ENCODE results near the gene SYT17.

Gene SYT17

DNA sequence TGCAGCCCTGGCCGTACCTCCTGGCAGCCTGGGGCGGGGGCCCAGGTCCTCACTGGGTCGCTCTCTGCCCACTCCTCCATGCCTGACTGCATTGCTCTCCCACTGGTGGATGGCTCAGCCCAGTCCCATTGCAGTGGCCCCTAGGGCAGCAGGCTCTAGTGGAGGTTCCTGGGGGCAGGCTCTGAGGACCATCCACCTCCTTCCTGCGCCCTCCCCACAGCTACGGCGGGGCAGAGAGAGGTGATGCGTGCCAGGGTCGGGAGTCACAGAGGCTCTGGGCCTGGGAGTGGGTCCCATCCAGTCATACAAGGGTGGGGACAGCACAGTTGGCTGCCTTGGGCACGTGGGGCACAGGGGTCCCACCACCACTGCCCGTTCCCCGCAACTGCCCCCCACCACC is 73.5 kb downstream of the SYT17 start:
- Histone ChIP-seq H3K9ac (ENCODE audit: low read depth, low read length) (no peak overlapping the region), H3K9me3 (replicated peaks; ENCODE audit: low read length) (no peaks in the 10 kb centered on the region), H3K4me2 (ENCODE audit: low read length) (no peak overlapping the region), H3K36me3 (ENCODE audit: insufficient read depth, low read length) (no peaks in the 10 kb centered on the region), H3K4me3 (ENCODE audit: low read length) (no peak overlapping the region), H3K4me1 (ENCODE audit: control insufficient read depth, insufficient read depth, low read length) (no peaks in the 10 kb centered on the region), H3K27me3 (ENCODE audit: control insufficient read depth, insufficient read depth, low read length) (no peaks in the 10 kb centered on the region)

DNA sequence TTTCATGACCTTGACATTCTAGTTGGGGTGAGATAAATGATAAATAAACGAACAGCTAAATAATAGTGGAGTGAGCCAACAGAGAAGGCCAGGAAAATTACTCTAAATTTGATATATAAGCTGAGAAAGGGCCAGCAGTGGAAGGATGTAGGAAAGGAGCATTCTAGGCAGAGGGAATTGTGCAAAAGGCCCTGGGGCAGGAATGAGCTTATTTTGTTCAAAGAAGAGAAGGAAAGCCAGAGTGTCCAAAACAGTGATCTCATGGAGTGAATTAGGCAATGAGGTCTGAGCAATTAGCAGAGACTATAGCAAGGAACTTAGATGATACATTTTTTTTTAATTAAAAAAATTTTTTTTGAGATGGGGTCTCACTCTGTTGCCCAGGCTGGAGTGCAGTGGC is 74.1 kb downstream of the SYT17 start:
- no peak overlapping the region for H3K9ac ChIP-seq (ENCODE audit: low read depth, low read length)
- H3K36me3 ChIP-seq (ENCODE audit: insufficient read depth, low read length), result no peaks in the 10 kb centered on the region
- no peak overlapping the region for H3K4me2 ChIP-seq (ENCODE audit: low read length)
- H3K9me3 ChIP-seq (replicated peaks; ENCODE audit: low read length), result no peaks in the 10 kb centered on the region
- H3K4me3 ChIP-seq (ENCODE audit: low read length), result no peak overlapping the region
- H3K4me1 ChIP-seq (ENCODE audit: control insufficient read depth, insufficient read depth, low read length), result no peaks in the 10 kb centered on the region
- H3K27me3 ChIP-seq (ENCODE audit: control insufficient read depth, insufficient read depth, low read length), result no peaks in the 10 kb centered on the region

DNA sequence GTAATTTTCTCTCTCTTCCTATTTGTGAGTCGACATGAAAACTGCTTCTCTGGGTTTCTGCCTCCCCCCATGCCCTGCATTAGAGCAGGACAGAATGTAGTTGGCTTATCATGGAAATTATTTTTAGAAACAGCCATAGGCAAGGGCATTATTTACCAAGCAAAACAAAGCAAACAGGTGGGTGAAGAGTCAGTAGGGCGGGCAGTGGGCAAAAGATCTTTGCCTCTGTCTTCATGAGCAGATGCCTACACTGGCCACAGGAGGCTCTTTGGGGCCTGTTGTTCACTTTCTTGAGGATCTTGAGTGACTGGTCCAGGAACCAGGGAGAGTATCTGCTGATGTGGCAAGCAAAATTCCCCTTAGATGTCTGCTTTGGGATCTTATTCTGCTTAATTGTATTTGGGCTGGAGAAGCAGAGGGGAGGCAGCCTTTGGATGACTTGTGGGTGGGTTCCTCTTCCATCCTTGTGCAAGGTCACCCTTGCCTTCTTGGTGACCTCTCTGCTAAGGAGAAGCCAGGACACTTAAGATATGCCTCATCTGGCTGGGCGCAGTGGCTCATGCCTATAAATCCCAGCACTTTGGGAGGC is 75.0 kb downstream of the SYT17 start:
- H3K4me2 ChIP-seq (ENCODE audit: low read length), result no peak overlapping the region
- H3K4me1 ChIP-seq (ENCODE audit: control insufficient read depth, insufficient read depth, low read length), result no peaks in the 10 kb centered on the region
- H3K36me3 ChIP-seq (ENCODE audit: insufficient read depth, low read length), result no peaks in the 10 kb centered on the region
- H3K9me3 ChIP-seq (replicated peaks; ENCODE audit: low read length), result no peaks in the 10 kb centered on the region
- H3K27me3 ChIP-seq (ENCODE audit: control insufficient read depth, insufficient read depth, low read length), result no peaks in the 10 kb centered on the region
- no peak overlapping the region for H3K4me3 ChIP-seq (ENCODE audit: low read length)
- H3K9ac ChIP-seq (ENCODE audit: low read depth, low read length), result no peak overlapping the region

DNA sequence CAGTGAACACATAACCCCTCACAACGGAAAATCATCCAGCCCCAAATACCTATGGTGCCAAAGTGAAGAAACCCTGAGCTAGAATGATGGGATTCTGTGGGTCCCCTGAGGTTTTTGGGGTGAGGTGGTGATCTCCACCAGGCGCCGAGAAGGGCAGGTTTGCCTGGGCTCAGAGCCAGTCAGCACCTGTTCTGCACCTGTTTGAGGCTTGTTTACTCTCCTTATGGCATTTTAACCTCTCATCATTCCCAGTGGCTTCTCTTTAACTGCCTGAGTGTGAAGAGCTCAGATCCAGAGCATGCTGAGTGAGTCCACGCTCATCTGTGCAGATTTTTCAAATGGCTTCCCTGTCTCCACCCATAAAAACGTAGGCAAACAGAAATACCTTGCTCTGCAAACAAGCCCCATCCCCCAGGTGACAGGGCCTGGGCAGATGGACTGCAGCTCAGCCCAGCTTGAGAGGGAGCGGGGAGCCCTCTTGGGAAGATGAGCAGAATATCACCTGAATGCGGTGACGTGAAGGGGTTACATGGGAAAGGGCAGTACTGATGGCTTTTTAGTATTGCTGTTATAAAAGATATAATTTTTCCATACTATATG is 77.4 kb downstream of the SYT17 start:
- no peak overlapping the region for H3K4me3 ChIP-seq (ENCODE audit: low read length)
- H3K9me3 ChIP-seq (replicated peaks; ENCODE audit: low read length), result no peaks in the 10 kb centered on the region
- H3K9ac ChIP-seq (ENCODE audit: low read depth, low read length), result no peak overlapping the region
- H3K4me2 ChIP-seq (ENCODE audit: low read length), result no peak overlapping the region
- H3K36me3 ChIP-seq (ENCODE audit: insufficient read depth, low read length), result no peaks in the 10 kb centered on the region
- H3K27me3 ChIP-seq (ENCODE audit: control insufficient read depth, insufficient read depth, low read length), result no peaks in the 10 kb centered on the region
- H3K4me1 ChIP-seq (ENCODE audit: control insufficient read depth, insufficient read depth, low read length), result no peaks in the 10 kb centered on the region

DNA sequence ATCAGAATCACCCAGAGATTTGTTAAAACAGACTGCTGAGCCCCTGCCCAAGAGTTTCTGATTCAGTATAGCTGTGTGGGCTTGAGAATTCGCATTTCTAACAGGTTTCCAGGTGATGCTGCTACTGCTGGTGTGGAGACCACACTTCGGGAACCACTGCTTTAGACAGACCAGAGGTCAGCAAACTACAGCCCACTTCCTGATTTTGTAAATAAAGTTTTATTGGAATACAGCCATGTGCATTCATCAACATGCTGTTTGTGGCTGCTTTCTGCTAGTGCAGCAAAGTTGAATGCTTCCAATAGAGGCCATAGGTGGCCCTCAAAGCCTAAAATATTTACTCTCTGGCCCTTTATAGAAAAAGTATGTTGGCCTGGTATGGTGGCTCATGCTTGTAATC is 84.9 kb downstream of the SYT17 start:
- Histone ChIP-seq H3K4me3 (ENCODE audit: low read length) (no peak overlapping the region), H3K4me2 (ENCODE audit: low read length) (no peak overlapping the region)

DNA sequence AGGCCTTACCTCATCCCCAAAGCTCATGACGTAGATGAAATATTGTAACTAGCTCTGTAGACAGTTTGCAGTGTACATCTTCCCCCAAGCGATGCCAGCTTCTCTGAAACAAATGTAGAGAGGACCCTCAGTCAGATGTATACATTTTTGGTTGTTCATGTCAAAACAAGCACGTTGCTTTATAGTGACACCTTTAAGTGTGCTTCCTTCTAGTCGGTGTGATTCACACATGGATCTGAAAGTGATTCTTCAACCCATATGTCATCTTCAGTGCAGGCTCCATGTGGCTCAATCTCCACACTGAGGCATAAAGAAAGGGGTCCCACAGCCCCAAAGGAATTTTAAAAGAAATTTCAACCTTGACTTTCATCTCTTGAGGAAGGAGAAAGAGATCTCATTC is 86.6 kb downstream of the SYT17 start:
- Histone ChIP-seq H3K4me1 (ENCODE audit: control insufficient read depth, insufficient read depth, low read length) (no peaks in the 10 kb centered on the region), H3K27me3 (ENCODE audit: control insufficient read depth, insufficient read depth, low read length) (no peaks in the 10 kb centered on the region), H3K9ac (ENCODE audit: low read depth, low read length) (no peak overlapping the region), H3K4me2 (ENCODE audit: low read length) (no peak overlapping the region), H3K4me3 (ENCODE audit: low read length) (no peak overlapping the region), H3K9me3 (replicated peaks; ENCODE audit: low read length) (no peaks in the 10 kb centered on the region), H3K36me3 (ENCODE audit: insufficient read depth, low read length) (no peaks in the 10 kb centered on the region)

More for the DNA sequence above, 84.9 kb downstream of the SYT17 start:
- Histone ChIP-seq H3K27me3 (ENCODE audit: control insufficient read depth, insufficient read depth, low read length) (no peaks in the 10 kb centered on the region), H3K4me1 (ENCODE audit: control insufficient read depth, insufficient read depth, low read length) (no peaks in the 10 kb centered on the region), H3K9me3 (replicated peaks; ENCODE audit: low read length) (no peaks in the 10 kb centered on the region), H3K36me3 (ENCODE audit: insufficient read depth, low read length) (no peaks in the 10 kb centered on the region), H3K9ac (ENCODE audit: low read depth, low read length) (no peak overlapping the region)

DNA sequence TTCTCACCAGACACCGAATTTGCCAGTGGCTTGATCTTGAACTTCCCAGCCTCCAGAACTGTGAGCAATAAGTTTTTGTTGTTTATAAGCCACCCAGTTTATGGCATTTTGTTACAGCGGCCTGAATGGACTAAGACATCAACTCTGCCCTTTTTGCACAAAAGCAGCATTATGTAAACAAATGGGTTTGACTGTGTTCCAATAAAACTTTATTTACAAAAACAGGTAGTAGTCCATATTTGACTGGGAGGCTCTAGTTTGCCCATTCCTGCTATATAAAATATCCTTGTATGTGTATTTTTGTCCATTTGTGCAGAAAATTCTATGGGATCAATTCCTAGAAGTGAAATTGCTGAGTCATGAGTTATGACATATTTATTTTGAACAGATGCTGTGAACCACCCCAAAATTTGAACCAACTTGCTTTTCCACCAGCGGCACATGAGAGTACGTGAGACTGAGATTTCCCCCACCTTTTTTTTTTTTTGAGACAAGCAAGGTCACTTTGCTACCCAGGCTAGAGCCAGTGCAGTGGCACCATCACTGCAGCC is 96.2 kb downstream of the SYT17 start:
- Histone ChIP-seq H3K36me3 (ENCODE audit: insufficient read depth, low read length) (no peaks in the 10 kb centered on the region), H3K27me3 (ENCODE audit: control insufficient read depth, insufficient read depth, low read length) (no peaks in the 10 kb centered on the region), H3K9ac (ENCODE audit: low read depth, low read length) (no peak overlapping the region), H3K9me3 (replicated peaks; ENCODE audit: low read length) (no peaks in the 10 kb centered on the region), H3K4me2 (ENCODE audit: low read length) (no peak overlapping the region), H3K4me1 (ENCODE audit: control insufficient read depth, insufficient read depth, low read length) (no peaks in the 10 kb centered on the region), H3K4me3 (ENCODE audit: low read length) (no peak overlapping the region)

DNA sequence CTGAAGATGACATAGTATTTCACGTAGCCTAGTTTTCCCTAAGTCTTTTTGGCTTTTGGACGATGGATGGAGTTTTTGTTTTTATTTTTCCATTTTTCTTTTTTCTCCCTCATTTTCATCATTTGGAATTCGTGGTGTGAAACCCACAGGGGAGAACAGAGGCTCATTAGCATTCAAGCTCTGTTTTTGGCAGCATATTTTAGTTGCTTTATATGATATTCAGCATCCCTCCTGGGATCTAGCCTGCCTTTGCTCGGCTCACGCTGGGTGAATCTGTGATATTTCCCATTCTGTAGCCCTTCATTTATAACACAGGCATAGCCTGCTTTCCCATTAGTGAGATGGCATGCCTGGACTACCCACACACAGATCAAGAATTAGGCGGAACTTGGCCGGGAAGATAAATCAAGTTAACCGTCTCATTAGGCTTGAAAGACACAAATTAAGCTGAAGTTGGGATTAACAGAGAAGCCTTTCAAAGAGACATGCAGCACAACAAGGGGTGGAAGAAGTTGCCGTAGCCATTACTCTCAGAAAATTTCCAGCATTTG is 97.4 kb downstream of the SYT17 start:
- no peaks in the 10 kb centered on the region for H3K36me3 ChIP-seq (ENCODE audit: insufficient read depth, low read length)
- no peaks in the 10 kb centered on the region for H3K4me1 ChIP-seq (ENCODE audit: control insufficient read depth, insufficient read depth, low read length)
- no peaks in the 10 kb centered on the region for H3K27me3 ChIP-seq (ENCODE audit: control insufficient read depth, insufficient read depth, low read length)
- no peak overlapping the region for H3K9ac ChIP-seq (ENCODE audit: low read depth, low read length)
- no peak overlapping the region for H3K4me3 ChIP-seq (ENCODE audit: low read length)
- H3K4me2 ChIP-seq (ENCODE audit: low read length), result no peak overlapping the region
- H3K9me3 ChIP-seq (replicated peaks; ENCODE audit: low read length), result no peaks in the 10 kb centered on the region

DNA sequence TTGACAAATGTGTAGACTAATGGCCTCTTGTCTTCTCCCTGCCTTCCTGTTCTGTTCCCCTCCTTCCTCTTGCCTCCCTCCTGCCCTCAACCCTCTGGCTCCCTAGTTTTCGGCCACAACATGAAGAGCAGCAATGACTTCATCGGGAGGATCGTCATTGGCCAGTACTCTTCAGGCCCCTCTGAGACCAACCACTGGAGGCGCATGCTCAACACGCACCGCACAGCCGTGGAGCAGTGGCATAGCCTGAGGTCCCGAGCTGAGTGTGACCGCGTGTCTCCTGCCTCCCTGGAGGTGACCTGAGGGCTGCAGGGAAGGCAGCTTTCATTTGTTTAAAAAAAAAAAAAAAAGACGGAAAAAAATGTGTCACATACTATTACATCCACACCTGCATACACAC is 98.7 kb downstream of the SYT17 start:
- Histone ChIP-seq H3K4me1 (ENCODE audit: control insufficient read depth, insufficient read depth, low read length) (no peaks in the 10 kb centered on the region), H3K36me3 (ENCODE audit: insufficient read depth, low read length) (no peaks in the 10 kb centered on the region), H3K4me3 (ENCODE audit: low read length) (no peak overlapping the region), H3K4me2 (ENCODE audit: low read length) (no peak overlapping the region), H3K9me3 (replicated peaks; ENCODE audit: low read length) (no peaks in the 10 kb centered on the region), H3K27me3 (ENCODE audit: control insufficient read depth, insufficient read depth, low read length) (no peaks in the 10 kb centered on the region), H3K9ac (ENCODE audit: low read depth, low read length) (no peak overlapping the region)

DNA sequence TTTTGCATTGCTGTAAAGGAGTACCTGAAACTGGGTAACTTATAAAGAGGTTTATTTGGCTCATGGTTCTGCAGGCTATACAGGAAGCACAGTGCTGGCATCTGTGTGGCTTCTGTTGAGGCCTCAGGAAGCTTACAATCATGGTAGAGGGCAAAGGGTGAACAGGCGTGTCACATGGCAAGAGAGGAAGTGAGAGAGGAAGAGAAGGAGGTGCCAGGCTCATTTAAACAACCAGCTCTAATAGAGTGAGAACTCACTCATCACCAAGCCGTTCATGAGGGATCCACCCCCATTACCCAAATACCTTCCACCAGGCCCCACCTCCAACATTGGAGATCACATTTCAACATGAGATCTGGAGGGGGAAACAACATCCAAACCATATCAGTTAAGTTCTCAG is 101.1 kb downstream of the SYT17 start:
- Histone ChIP-seq H3K4me3 (ENCODE audit: low read length) (no peak overlapping the region), H3K9me3 (replicated peaks; ENCODE audit: low read length) (no peaks in the 10 kb centered on the region), H3K36me3 (ENCODE audit: insufficient read depth, low read length) (no peaks in the 10 kb centered on the region), H3K4me2 (ENCODE audit: low read length) (no peak overlapping the region), H3K4me1 (ENCODE audit: control insufficient read depth, insufficient read depth, low read length) (no peaks in the 10 kb centered on the region), H3K27me3 (ENCODE audit: control insufficient read depth, insufficient read depth, low read length) (no peaks in the 10 kb centered on the region), H3K9ac (ENCODE audit: low read depth, low read length) (no peak overlapping the region)

DNA sequence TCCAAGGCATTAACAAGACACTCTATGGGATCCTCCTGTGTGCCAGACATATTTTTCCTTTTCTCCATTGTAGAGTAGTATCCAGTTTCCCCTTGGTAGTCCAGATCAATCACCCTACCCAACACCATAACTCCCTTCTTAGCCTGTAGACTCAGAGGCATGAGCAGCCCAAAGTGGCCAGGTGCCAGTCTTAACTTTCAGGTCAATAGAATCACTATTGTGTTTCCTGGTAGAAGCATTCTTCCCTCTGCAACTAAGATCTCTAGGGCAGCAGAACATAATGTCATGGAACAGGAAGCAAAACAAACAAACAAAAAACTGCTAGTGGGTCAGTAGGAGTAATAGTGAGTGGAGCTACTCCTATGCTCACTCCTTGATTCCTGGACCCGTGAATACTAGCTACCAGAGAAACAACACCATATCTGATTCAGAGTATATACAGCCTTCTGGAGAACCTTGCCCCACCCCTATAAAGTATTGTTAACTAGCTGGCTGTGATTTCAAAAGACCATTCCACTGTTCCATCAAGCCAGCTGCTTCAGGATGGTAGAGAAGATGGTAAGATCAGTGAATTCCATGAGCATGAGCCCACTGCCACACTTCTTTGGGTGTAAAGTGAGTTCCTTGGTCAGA is 106.2 kb downstream of the SYT17 start:
- no peak overlapping the region for H3K4me3 ChIP-seq (ENCODE audit: low read length)
- no peak overlapping the region for H3K4me2 ChIP-seq (ENCODE audit: low read length)
- H3K36me3 ChIP-seq (ENCODE audit: insufficient read depth, low read length), result no peaks in the 10 kb centered on the region
- no peaks in the 10 kb centered on the region for H3K9me3 ChIP-seq (replicated peaks; ENCODE audit: low read length)
- H3K9ac ChIP-seq (ENCODE audit: low read depth, low read length), result no peak overlapping the region
- no peaks in the 10 kb centered on the region for H3K4me1 ChIP-seq (ENCODE audit: control insufficient read depth, insufficient read depth, low read length)
- H3K27me3 ChIP-seq (ENCODE audit: control insufficient read depth, insufficient read depth, low read length), result no peaks in the 10 kb centered on the region

Measured in skeletal muscle satellite cell (primary cell).